Vagina (tissue), 2 donors: Measurements from ENCODE around the gene CCL19.

Experiments used
- POLR2A ChIP-seq, 2 donors: fragments of 450-650 bp; IDR thresholded peaks; one replicate each; pipeline ENCODE4 v1.6.1; 2017; ENCODE audit warnings: antibody characterized with exemption in 2 of 2, mild to moderate bottlenecking in 2 of 2, moderate library complexity in 2 of 2
- POLR2AphosphoS5 ChIP-seq, 2 donors: sonication (generic); formaldehyde crosslinking; IDR thresholded peaks; one replicate each; pipeline ENCODE4 v1.9.0; 2017; ENCODE audit warnings: antibody characterized with exemption in 2 of 2, mild to moderate bottlenecking in 2 of 2, low read depth in 1 of 2; ENCODE audit not compliant: insufficient read depth in 1 of 2
- TF ChIP-seq, protein P1 (sequence below), 3 experiments: fragments of 450-650 bp in 2 of 3; fragments of 200-600 bp in 1 of 3; sonication (generic) in 1 of 3; IDR thresholded peaks; one replicate each; pipeline ENCODE4 v1.5.1; 2017 to 2019; ENCODE audit warnings: antibody characterized with exemption in 3 of 3, mild to moderate bottlenecking in 2 of 3, moderate library complexity in 2 of 3

DNA sequence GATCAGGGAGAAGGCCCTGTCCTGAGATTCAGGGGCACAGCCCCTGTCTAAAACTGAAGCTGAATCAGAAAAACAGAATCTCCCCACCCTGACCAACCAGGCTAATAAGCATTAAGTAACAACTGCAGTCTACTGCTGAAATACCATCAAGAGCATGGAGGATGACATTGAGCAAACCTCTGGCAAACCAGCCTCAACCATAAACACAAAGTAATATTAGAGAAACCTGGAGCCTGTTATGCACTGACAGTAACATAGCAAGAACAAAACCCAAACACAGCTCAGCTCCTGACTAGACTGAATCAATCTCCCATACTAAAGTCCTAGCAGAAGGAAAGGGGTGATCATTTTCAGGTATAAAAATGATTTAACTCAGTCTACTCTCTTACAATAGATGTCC, 43.6 kb upstream of the CCL19 start:
- TF ChIP-seq, protein P1, sequence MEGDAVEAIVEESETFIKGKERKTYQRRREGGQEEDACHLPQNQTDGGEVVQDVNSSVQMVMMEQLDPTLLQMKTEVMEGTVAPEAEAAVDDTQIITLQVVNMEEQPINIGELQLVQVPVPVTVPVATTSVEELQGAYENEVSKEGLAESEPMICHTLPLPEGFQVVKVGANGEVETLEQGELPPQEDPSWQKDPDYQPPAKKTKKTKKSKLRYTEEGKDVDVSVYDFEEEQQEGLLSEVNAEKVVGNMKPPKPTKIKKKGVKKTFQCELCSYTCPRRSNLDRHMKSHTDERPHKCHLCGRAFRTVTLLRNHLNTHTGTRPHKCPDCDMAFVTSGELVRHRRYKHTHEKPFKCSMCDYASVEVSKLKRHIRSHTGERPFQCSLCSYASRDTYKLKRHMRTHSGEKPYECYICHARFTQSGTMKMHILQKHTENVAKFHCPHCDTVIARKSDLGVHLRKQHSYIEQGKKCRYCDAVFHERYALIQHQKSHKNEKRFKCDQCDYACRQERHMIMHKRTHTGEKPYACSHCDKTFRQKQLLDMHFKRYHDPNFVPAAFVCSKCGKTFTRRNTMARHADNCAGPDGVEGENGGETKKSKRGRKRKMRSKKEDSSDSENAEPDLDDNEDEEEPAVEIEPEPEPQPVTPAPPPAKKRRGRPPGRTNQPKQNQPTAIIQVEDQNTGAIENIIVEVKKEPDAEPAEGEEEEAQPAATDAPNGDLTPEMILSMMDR (IDR thresholded peaks at IDR 0.05), result no peak
- no peak for TF ChIP-seq POLR2A (IDR thresholded peaks at IDR 0.05)
- no peak for TF ChIP-seq POLR2AphosphoS5 (IDR thresholded peaks at IDR 0.05; ENCODE audit: insufficient read depth in 1 of 2, low read depth in 1 of 2)
